Stimulated activated CD4-positive, alpha-beta T cell treated with anti-CD3 and anti-CD28 coated beads, Interleukin-1b, Interleukin-23, amount 100 ng/mL, for 48 hours (primary cell): ENCODE results near the gene KRT4.

Experiments used
- DNase-seq: peaks from one replicate; pipeline ENCODE4 v3.0.0-alpha.2; 2020

KRT4 gene

DNA sequence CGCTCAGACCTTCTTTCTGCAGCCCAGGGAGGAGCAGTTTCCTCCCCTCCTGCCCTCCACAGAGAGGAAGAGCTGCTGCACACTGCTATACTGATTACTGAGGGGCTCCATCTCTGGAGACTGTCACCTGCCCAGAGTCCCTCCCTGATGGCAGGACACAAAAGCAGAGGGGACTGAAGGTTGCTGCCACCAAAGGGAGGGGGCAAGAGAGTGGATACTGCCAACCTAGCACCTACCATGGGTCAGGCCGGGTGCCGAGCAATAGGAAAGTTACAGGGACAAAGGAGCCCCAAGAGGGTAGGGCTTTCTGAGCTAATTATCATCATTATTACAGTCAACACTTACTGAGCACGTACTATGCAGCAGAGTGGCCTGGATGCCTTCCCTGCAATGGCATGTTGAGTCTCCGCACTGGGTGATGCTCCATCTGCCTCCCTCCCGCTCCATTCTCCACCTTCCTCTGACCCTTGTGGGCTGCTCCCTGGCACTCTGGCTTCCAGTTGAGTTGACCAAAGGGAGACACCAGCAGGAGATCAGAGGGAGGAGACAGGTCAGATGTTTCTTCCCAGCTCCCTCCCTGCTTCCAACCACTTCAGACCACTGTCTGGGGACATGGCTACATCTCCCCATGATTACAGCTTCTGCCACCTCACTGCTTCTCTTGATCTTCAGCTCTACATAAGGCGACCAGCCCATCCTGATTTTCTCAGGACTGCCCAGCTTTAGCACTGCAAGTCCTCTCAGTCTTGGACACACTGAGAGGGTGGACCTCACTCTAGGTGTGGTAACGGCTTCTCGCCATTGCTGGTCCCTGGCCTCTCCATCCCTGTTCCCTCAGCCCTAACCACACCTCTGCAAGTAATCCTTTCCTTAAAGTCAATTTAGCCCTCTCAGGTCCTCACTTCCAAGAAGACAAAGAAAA is 22.8 kb upstream of the KRT4 start:
- no peak for DNase-seq

DNA sequence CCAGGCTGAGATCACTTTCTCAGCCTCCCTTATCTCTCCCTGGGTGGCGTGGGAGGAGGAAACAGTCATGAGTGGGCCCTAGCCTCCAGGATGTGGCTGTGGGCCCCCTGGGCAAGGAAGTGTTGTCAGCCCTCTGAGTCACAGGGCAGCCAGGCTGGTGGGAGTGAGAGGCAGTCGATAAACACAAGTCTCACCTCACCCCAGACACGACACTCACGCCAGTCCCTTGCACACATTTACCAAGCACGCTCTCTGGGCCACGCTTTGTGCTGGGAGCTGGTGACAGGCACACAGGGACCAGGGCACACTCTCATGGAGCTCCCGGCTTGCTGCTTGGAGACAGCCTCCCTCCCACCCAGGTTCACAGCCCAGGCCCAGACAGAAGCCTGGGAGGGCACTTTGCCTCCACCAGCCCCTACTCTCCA is 22.1 kb upstream of the KRT4 start:
- peak; percentile 76 for DNase-seq

DNA sequence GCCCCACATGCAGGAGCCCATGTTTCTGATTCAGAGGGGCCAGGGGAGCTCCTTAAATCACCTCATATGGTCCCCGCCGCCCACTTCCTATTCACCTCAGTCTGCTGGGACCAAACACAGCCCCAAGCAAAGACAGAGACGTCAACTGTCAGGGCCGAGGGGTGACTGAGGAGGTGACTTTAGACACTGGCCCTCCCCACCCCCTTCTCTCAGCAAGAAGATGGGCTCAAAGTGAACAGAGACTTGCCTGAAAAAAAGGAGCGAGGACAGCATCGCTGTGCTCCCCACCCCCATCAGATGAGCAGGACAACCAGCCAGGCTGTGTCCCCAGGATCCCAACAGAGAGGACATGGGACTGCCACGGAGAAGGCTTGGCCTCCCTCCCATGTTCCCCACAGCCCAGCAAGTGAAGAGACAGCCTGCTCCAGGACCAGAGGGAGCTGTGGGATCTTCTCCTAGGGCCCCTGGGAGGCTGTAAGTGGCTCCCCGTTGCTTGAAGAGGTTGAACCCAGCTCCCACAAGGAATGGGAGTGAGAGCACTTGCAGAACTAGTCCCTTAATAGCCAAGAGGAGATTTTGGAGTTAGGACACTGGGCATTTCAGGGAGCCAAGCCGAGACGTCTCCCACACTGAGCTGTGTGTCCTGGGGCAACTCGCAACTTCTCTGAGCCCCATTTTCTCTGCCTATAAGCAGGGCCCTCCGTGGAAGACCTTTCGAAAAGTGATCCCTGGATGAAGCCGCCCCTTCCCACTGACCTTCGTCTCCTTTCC is 21.5 kb upstream of the KRT4 start:
- DNase-seq, result peak; percentile 11

DNA sequence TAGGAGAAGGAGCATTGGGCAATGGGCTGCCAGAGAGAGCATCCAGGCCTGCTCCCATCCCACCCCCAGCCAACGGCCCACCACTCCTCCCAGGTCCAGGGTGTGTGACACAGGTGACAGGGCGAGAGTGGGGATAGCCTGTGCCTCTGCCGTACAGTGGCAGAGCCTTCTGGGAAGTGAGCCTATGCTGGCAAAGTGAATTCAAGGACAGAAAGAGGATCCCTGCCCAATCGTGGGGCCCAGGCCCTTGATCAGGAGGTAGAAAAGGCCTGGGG is 20.7 kb upstream of the KRT4 start:
- DNase-seq, result no peak

DNA sequence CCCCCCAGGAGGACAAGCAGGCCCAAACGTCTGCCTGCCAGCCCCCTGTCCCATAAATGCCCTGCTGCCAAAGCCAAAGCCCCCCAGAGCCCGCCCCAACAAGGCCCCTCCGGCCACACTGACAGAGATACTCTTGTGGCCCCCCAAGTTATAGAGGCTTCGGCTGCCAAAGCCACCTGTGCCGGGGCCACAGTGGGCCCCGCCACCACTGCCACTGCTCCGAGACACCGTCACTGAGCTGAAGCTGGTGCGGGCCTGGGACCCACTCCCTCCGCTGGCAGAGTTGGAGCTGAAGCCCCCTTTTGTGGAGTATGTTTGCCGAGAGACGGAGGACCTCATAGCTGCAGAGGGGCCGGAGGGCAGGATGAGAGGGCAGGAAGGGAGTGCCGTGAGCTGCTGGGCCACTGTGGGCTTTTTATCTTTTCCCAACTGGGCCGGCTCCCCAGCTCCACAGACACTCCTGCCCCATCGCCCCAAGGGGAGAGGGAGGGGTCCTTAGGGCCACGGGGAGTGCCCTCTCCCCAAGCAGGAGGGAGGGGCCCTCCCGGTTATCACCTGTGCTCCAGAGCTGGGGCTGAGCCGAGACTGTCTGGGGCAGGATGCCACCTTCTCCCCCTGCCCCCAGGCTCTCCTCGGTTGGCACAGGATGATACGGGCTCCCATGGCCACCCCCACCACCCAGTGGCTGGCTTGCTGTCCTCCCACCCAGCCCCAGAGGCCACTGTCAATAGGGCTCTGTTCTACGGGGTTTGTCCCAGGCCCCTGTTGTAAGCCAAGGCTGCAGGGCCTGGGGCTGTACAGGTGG is 20.2 kb upstream of the KRT4 start, which contains the start of gene KRT79:
Gene KRT79 (minus strand): TSS at position 390 of the 805 bp plus-strand sequence. CDS start 51 bp downstream, at position 339.
- no peak for DNase-seq

DNA sequence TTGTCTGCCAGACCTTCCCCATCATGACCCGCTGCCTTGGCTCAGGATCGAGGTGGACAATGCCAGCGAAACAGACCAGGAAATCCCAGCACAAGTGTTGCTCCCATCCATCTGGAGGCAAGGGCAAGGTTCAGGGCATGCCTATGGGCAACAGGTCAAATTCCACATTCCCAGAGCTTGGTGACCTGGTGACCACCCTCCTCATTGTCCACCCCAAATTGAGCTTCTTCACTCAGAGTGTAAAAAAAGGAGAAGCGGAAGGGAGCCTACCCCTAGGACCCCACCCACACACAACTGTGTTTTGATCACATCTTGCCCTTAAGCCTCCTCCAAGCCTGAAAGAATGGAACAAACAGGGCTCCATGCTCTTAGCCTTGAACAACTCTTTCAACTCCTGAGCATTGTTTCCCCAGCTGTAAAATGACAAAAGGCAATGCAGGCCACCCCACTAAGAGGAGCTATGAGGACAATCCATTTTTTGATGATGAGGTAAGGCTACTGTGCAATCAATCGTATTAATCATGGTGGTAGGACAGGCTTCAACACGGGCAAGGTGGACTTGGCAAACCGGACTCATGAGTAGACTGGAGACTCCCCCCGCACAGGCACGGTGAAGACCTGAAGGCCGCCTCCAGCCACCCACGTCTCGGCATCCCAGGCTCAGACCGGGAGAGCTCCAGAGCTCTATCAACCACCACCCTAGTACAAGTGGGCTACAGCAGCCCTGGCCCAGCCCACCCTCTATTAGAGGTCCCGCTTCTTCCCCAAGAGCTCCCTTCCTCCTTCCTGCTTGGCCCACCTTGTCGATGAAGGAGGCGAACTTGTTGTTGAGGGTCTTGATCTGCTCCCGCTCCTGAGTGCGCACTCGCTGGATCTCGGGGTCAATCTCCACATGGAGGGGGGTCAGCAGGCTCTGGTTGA is 19.3 kb upstream of the KRT4 start:
- no peak for DNase-seq

DNA sequence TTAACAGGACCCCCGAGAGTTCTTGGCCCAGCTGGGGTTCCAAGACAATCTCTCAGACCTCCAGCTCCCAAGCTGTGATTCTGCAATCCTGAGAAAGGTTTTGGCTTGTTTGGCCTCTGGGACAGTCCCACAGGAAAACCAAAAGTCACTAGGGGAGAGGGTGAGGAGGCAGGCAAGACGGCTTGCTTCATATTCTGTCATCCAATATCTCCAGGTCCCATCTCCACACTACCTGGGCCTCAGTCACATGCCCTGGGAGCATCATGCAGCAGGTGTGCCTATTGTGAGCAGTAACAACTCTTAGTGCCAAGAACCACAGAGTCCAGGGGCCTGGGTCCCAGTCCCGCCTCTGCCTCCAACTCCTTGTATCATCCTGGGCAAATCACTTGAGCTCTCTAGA is 18.5 kb upstream of the KRT4 start:
- DNase-seq, result no peak

DNA sequence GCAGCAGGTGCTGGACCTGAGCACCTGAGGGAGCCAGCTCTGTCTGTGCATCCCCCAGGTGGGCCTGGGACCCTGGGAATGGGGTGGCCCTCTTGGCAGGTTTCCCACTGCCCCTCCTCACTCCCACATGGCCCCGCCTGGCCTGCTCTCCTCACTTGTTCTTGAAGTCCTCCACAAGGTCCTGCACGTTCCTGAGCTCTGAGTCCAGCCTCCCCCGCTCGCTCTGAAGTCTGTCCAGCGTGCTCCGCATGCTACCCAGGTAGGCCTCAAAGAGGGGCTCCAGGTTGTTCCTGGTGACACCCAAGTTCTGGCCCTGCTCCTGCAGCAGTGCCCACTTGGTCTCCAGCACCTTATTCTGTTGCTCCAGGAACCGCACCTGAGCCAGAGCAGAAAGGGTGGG is 17.3 kb upstream of the KRT4 start:
- DNase-seq, result no peak

DNA sequence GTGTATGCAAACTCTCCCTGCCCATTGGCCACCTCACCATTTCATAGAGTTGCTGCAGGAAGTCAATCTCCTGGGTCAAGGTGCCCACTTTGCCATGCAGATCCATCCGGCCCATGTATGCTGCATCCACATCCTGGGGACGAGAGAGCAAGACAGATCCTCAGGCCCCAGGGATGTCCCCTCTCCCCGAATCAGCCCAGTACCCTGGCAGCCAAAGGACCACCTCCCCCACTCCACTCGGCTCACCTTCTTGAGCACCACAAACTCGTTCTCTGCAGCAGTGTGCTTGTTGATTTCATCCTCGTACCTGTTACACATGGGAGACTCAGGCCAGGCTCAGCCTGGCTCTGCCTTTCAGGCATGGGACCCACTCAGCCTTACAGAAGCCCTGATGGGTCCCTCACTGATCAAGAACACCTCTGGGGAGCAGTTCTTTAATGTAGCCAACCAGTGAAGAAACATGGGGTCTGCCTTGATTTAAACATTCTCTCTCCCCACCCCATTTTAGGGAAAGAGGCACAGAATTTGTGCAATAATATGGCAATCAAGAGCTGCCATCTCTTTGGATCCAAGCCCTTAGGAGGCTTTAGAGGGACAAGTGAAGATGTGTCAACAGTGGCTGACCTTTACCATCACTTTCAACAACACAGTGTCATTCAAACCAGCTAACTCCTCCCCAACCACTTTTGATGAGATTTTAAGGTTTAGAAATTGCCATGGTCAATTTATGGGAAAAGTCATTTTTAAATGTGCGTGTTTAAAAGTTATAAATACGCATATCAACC is 16.3 kb upstream of the KRT4 start:
- DNase-seq, result no peak

DNA sequence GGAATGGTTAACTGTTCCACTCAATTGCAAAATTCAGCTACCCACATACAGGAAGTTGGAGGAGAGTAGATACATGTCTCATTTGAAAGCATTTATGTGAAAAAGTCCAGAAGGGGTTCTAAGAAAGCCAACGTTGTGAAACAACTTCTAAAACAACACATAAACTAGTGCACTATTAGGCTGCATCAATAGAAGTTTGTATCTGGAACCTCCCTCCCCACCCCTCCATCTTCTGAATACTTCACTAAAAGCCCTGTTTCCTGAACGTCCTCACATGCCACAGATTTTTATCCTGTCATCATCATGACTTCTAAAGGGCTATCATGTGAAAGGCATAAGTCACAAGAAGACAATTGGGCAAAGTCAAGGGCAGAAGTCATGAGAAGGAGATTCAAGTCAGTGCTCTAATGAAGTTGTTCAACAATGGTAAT is 14.7 kb upstream of the KRT4 start:
- DNase-seq, result no peak

DNA sequence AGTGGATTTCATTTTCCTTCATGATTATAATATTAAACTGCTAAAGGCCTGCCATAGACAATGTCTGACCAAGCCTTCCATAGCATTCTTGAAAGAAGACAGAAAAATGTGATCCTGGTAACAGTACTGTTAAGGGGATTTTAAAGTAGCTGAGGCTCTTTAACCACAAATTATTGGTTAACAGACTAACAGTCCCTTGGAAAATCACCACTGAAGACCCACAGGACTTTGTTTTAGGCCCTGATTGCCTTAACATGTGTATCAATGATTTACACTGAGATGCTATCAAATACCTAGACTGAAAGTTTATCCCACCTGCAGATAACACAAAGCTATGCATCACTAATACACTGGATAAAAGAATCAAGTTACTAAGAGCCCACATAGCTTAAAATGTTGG is 14.2 kb upstream of the KRT4 start:
- DNase-seq, result no peak

DNA sequence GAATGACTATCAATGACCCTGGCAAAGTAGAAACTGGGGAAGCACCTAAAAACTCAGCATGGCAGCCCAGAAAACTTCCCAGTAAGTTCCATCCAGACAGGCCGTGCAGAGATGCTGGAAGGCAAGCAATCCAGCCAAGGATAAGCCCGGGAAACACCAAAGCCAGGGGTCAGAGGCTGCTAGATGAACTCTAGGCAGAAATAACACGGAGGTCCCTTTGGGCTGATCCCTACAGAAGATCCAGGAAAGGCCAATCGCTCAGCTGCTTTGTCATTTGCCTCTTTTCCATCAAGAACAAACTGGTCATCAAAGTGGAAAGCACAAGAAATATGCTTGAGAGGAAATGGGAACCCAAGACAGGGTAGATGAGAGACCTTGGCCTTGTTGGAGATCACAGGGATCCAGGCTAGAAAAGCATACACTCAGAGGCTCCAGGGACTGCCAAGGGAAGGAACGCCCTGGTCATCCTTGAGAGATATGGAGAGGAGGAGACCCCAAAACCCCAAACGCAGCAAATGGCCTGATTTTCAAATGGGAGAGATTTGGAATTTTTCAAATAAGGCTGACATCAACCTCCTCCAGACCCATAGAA is 13.7 kb upstream of the KRT4 start:
- DNase-seq, result no peak

DNA sequence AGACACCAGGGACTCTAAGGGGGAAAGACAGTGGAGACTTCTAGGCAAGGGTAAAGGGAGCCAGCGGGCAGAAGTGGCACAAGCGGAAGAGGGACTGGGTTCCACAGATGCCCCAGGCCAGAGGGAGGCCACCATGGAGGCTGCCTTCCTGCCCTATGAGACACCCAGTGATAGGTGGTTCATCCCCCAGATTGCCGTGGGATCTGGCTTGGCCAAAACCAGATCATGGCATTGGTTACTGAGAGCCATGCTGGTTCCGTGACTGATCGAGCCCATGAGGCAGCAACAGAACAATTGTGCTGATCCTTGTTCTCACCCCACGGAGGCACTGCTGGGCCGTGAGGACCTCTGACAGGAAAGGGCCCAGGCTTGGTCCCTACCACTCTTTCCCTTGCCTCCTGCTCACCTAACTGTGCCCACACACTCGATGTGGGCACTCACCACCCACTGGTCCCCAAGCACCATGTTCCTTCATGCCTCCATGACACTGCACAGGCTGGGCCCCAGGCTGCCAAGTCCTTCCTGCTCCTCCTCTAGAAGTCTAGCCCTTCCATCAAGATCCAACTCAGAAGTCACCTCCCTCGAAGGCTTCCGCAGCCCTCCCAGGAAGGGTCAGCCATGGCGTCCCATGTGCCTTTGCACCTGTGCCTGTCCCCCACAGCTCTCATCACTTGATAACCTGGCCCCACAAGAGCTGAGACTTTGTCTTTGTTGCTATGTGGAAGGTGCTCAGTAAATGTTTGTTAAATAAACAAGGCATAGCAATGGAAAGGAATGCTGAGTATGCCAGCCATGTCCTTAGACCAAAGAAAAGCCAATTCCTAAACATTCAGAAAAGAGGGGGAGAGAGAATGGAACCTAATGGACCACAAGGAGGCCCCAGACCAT is 12.9 kb upstream of the KRT4 start:
- no peak for DNase-seq

DNA sequence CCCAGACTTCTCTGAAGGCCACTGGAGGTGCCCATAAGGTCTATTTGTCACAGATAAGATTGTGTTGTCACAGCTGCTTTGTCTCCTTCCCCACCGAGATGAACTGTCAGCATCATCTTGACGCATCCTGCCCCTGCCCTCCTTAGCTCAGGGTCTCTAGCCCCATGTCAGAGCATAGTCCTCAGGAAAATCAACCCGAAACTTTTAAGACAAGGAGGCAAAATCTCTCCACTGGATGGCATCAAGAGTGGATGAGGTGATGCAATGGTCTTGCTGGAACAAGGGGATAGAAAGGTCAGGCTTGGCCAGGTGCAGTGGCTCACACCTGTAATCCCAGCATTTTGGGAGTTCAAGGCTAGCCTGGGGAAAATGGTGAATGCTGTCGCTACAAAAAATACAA is 12.0 kb upstream of the KRT4 start:
- DNase-seq, result no peak

DNA sequence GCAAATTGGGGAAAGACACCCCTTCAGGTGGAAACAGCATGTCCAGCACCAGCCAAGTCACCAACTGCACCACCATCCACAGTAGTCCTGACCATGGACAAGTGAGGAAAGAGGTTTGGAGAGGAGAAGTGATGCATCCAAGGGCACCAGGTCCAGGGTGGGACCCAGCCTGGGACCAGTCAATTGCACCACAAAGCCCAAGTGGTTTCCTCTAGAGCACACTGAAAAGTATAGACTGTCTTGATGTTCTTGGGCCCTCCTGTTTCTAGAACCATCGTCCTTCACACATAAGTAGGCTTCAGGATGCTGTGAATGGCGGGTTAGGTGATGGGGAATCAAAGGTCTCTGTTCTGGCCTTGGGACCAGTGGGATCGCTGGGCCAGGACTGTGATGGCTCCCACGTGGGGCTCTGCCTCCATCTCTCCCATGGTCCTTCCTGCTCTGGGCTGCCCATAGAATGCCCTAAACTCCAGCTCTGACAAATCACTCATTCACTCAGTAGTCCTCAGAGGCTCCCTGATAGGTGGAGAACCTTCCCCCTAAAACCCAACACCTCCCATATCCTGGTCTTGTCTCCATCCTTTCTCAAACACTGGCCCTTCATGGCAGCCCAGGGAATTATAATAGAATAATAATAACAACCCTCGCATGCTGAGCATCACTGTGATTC is 11.0 kb upstream of the KRT4 start:
- DNase-seq, result no peak

DNA sequence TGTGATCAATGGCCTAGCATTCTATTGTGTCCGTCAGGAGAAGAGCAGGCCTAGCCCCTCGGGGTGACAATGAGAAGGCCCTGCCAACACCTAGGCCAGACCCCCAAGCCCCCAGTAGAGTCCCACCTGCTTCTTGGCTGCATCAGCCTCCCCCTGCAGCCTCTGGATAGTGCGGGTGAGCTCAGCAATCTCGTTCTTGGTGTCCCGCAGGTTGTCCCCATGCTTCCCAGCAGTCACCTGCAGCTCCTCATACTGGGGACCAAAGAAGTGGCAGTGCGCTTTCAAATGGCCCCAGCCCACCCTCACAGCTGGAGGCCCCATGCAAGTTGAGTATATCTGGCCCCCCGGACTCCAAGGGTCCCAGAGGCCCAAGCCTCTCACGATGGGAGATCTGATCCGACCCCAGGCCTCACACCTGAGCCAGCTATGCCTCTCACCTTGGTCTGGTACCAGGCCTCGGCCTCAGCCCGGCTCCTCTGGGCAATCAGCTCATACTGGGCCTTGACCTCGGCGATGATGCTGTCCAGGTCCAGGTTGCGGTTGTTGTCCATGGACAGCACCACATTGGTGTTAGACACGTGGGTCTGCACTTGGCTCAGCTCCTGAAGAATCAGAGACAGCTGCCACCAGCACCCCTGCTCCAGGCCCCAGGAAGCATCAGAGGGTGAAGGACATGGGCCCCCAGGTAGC is 10.0 kb upstream of the KRT4 start:
- DNase-seq, result no peak

DNA sequence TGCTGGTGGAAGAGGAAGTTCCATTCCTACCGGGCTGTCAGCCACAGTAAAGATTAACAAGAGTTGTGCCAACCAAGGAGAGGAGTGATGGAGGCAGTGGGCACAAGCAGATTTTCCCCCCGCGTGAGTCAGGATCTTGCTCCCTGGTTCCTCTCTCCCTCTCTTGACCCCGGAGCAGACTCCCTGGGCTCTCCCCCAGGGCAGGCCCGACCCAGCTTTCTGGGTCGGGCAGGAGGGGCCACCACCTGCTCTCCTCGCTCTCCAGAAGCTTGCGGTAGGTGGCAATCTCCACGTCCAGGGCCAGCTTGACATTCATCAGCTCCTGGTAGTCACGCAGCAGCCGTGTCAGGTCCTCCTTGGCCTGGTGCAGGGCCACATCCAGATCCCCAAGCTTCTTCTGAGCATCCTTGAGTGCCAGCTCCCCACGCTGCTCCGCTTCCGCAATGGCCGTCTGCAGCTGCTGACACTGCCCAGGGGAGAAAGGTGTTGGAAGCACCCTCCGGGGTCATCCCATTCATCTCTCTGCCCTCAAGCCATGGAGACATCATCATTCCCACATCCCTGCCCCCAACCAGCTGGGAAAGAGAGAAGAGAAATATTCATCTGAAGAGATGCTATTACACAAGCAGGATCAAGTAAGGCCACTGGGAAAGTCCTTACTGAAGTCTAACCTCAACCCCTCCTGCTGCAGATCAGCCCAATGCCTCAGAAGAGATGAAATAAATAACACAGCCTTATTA is 9.0 kb upstream of the KRT4 start:
- no peak for DNase-seq
